Uterus (tissue), 4 donors: ENCODE results near the gene ATP8B1. TPM values are rescaled to one million over a fixed set of nuclear protein-coding genes. Genes with fewer than 3 reads are reported as not detected.
A peak's percentile ranks its signal among the peaks of the same experiment; 100 is the strongest.
"Not testable (repeated sequence)": the region's sequence is repeated elsewhere in the genome, so short reads cannot be mapped to it uniquely, and the experiment has no call there.

Experiments used
- DNase-seq, 2 donors: peaks; one replicate each; pipeline ENCODE4 v3.0.0-alpha.2; 2019 to 2020
- H3K27ac ChIP-seq, 2 donors: fragments of 200-600 bp; sonication (generic); 1 replicate in 1 of 2; 2 replicates in 1 of 2; pipeline ENCODE4 v1.5.1; 2016 to 2018
- H3K27me3 ChIP-seq, 2 donors: fragments of 200-600 bp; sonication (generic); one replicate each; pipeline ENCODE4 v1.5.1; 2018 to 2019; ENCODE audit warnings: control low read depth in 1 of 2
- H3K36me3 ChIP-seq, 2 donors: fragments of 200-600 bp; sonication (generic); one replicate each; pipeline ENCODE4 v1.5.1; 2019; ENCODE audit warnings: control low read depth in 1 of 2
- H3K4me1 ChIP-seq, 2 donors: fragments of 200-600 bp; sonication (generic); one replicate each; pipeline ENCODE4 v1.5.1; 2018 to 2019; ENCODE audit warnings: control low read depth in 1 of 2
- H3K4me3 ChIP-seq, 2 donors: fragments of 200-600 bp; sonication (generic); 1 replicate in 1 of 2; 2 replicates in 1 of 2; pipeline ENCODE4 v1.5.1; 2018 to 2019; ENCODE audit warnings: mild to moderate bottlenecking in 1 of 2
- H3K9me3 ChIP-seq, 2 donors: fragments of 200-600 bp; sonication (generic); one replicate each; pipeline ENCODE4 v1.5.1; 2019; ENCODE audit warnings: control low read depth in 1 of 2
- POLR2A ChIP-seq, 2 donors: fragments of 450-650 bp; IDR thresholded peaks; one replicate each; pipeline ENCODE4 v1.6.1; 2016; ENCODE audit warnings: antibody characterized with exemption in 2 of 2, mild to moderate bottlenecking in 1 of 2, moderate library complexity in 1 of 2
- intact Hi-C: fragments of 100-400 bp; cut with DNase I; formaldehyde crosslinking; loops from one replicate; pipeline ENCODE4 v1.15.1; 2023; ENCODE audit warnings: low total_unique reads
- total RNA-seq, 4 donors: library from RNA; depleted of rRNA in 3 of 4; stranded (reverse); fragments of >200 nt in 3 of 4; gene quantifications; one replicate each; pipeline versions ENCODE4 v1.1.0 to v1.2.4, GENCODE V29; 2014 to 2023
- TF ChIP-seq, protein P1 (sequence below), 4 experiments: fragments of 200-600 bp in 2 of 4; fragments of 450-650 bp in 2 of 4; sonication (generic) in 2 of 4; IDR thresholded peaks; one replicate each; pipeline ENCODE4 v1.5.1; 2016 to 2019; ENCODE audit warnings: antibody characterized with exemption in 4 of 4, mild to moderate bottlenecking in 2 of 4, moderate library complexity in 1 of 4
- donor health status: DM: yes; HTN: yes; CAD: no.

The ATP8B1 gene
- total RNA-seq, 4 donors from 2014 or later, result 18.4 to 24.9 (median 22.1) TPM

DNA sequence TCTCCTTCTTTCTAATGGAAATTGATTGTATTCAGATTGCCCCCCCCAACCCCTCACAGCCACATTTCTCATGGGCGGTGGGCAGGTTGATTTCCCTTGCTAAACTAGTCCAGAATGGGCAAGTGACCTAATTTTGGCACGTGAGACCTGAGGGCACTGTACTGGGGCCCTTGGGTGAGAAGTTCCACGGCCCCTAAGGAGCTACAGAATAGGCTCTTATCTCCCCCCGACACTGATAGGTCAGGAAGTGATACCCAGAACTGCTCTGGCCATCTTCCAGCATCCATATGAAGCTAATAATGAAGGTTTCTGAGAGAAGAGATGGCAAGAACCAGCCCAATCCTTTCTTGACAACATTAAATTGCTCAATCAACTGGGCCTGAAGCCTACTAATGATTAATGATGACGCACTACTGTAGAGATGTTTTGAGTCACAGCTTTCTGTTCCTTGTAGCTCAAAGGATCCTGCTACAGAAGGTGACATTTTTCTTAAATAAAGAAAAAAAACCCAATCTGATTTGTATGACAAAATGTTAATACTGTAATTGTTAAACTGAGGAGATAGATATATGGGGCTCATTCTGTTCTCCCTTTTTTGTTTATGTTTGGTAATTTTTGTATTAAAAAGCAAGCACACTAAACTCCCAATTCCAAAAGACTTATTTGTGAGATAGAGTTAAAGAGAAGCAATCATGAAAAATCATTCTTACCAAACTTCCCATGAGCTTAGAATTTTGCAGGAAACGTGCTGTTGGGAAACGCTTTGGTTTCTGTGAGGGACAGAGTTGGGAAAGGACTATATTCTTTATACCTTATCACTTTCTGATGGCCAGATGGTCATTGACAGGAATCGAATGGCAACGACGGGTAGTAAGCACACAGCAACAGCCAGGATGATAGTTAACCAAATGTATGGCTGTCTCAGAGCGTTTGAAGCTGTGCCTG, 153.3 kb downstream of the ATP8B1 start:
- Histone ChIP-seq H3K36me3 (no peaks in the 10 kb centered on the region), H3K4me3 (no peak overlapping the region), H3K4me1 (no peaks in the 10 kb centered on the region), H3K27ac (no peak overlapping the region), H3K9me3 (no peaks in the 10 kb centered on the region), H3K27me3 (no peaks in the 10 kb centered on the region)
- DNase-seq, result no peak
- intact Hi-C loops, result no loop called here
- no peak for TF ChIP-seq POLR2A (IDR thresholded peaks at IDR 0.05)
- TF ChIP-seq, protein P1, sequence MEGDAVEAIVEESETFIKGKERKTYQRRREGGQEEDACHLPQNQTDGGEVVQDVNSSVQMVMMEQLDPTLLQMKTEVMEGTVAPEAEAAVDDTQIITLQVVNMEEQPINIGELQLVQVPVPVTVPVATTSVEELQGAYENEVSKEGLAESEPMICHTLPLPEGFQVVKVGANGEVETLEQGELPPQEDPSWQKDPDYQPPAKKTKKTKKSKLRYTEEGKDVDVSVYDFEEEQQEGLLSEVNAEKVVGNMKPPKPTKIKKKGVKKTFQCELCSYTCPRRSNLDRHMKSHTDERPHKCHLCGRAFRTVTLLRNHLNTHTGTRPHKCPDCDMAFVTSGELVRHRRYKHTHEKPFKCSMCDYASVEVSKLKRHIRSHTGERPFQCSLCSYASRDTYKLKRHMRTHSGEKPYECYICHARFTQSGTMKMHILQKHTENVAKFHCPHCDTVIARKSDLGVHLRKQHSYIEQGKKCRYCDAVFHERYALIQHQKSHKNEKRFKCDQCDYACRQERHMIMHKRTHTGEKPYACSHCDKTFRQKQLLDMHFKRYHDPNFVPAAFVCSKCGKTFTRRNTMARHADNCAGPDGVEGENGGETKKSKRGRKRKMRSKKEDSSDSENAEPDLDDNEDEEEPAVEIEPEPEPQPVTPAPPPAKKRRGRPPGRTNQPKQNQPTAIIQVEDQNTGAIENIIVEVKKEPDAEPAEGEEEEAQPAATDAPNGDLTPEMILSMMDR (IDR thresholded peaks at IDR 0.05), result no peak

DNA sequence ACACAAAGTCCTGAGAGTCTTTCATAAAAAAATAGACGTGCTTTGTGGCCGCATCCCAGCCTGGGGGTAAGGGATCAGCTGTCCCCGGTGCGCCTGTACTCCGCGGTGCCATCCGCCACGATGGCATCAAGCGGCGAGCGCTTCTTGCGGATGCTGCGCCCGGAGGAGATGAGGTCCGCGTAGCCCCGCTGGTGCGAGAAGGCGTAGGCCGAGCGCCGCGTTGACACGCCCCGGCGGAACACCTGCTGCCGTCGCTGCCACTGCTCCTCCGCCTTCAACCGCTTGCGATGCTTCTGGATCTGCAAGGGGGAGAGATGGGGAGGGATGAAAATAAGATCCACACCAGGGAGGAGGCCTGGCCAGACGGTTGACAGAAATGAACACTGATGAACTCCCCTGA, 154.7 kb downstream of the ATP8B1 start:
- H3K4me3 ChIP-seq, result no peak overlapping the region
- H3K9me3 ChIP-seq, result no peaks in the 10 kb centered on the region
- H3K27me3 ChIP-seq, result no peaks in the 10 kb centered on the region
- no peaks in the 10 kb centered on the region for H3K36me3 ChIP-seq
- no peak overlapping the region for H3K27ac ChIP-seq
- TF ChIP-seq POLR2A (IDR thresholded peaks at IDR 0.05), result no peak
- TF ChIP-seq, protein P1 (IDR thresholded peaks at IDR 0.05), result no peak
- intact Hi-C loops, result no loop called here
- no peaks in the 10 kb centered on the region for H3K4me1 ChIP-seq
- DNase-seq, result no peak

DNA sequence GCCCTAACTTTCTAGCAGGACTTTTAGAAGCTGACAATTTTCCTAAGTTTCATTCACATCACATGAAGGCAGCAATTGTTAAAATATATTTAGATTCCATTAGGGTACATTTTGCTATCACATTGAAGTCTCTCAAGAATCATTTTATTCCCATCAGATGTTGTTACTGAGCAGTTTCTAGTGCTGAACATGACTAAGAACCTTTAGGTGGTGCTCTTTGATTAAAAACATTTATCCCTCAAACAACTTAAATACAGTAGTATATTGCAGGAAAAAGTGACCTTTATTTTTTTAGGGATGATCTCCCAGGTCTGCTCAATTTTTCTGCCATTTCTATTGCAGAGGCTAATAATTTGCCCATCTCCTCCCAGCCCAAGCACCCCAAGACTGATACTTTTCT, 158.6 kb downstream of the ATP8B1 start:
- Histone ChIP-seq H3K27me3 (no peaks in the 10 kb centered on the region), H3K27ac (no peak overlapping the region), H3K4me3 (no peak overlapping the region), H3K4me1 (no peaks in the 10 kb centered on the region), H3K9me3 (no peaks in the 10 kb centered on the region), H3K36me3 (no peaks in the 10 kb centered on the region)
- TF ChIP-seq, protein P1 (IDR thresholded peaks at IDR 0.05), result peak in 2 of 4 experiments; percentile 17 to 21
- no peak for TF ChIP-seq POLR2A (IDR thresholded peaks at IDR 0.05)
- DNase-seq, result no peak
- intact Hi-C loops, result no loop called here

DNA sequence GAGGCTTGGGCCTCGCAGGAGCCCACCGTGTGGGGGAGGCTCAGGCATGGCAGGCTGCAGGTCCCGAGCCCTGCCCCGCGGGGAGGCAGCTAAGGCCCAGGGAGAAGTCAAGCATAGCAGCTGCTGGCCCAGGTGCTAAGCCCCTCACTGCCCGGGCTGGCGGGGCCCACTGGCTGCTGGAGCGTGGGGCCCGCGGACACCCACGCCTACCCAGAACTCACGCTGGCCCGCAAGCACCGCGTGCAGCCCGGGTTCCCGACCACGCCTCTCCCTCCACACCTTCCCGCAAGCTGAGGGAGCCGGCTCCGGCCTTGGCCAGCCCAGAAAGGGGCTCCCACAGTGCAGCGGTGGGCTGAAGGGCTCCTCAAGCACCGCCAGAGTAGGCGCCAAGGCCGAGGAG, 159.4 kb downstream of the ATP8B1 start:
- H3K27ac ChIP-seq, intact Hi-C loops, DNase-seq, H3K9me3 ChIP-seq, H3K4me1 ChIP-seq, H3K27me3 ChIP-seq, H3K36me3 ChIP-seq, H3K4me3 ChIP-seq: not testable (repeated sequence)

DNA sequence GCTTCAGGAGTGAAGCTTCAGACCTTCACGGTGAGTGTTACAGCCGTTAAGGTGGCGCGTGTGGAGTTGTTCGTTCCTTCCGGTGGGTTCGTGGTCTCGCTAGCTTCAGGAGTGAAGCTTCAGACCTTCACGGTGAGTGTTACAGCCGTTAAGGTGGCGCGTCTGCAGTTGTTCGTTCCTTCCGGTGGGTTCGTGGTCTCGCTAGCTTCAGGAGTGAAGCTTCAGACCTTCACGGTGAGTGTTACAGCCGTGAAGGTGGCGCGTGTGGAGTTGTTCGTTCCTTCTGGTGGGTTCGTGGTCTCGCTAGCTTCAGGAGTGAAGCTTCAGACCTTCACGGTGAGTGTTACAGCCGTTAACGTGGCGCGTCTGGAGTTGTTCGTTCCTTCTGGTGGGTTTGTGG, 160.7 kb downstream of the ATP8B1 start:
- H3K4me3 ChIP-seq, H3K9me3 ChIP-seq, H3K4me1 ChIP-seq, H3K27ac ChIP-seq, H3K36me3 ChIP-seq, DNase-seq, H3K27me3 ChIP-seq, intact Hi-C loops: not testable (repeated sequence)

DNA sequence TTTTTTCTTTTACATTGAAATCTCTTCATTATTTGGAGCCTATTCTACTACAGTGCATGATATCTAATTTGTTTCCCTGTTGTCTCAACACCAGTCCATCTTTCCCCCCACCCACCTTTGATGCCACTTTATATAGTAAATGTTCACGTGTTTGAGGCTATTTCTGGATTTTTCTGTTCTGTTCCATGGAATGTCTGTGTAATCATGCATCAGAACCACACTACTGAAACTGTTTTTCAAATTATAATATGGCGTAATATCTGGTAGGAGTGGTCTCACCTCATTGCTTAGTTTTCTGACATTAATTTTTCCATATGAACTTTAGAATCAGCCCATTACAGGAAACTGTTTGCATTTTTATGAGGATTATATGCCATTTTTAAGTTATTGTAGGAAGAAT, 162.4 kb downstream of the ATP8B1 start:
- intact Hi-C loops, result no loop called here
- no peak for TF ChIP-seq POLR2A (IDR thresholded peaks at IDR 0.05)
- TF ChIP-seq, protein P1 (IDR thresholded peaks at IDR 0.05), result no peak
- Histone ChIP-seq H3K27me3 (no peaks in the 10 kb centered on the region), H3K36me3 (no peaks in the 10 kb centered on the region), H3K9me3 (no peaks in the 10 kb centered on the region), H3K4me1 (no peaks in the 10 kb centered on the region), H3K27ac (no peak overlapping the region), H3K4me3 (no peak overlapping the region)
- DNase-seq, result no peak
